Kidney (tissue), 14 donors: ENCODE results near the gene IQCK. TPM values are rescaled to one million over a fixed set of nuclear protein-coding genes. Genes with fewer than 3 reads are reported as not detected.

ENCODE experiments used
- DNase-seq, 5 donors: peaks; one replicate each; pipeline ENCODE4 v3.0.0-alpha.2; 2013 to 2020
- FAIRE-seq: peaks from 2 replicates; lab custom pipeline; 2012; peaks lifted over from hg19 to GRCh38; lab: Jason Lieb, UNC
- H3K27ac ChIP-seq, 2 donors: one replicate each; pipeline ENCODE4 v1.7.0; 2013; ENCODE audit warnings: low read depth in 2 of 2, low read length in 2 of 2, inconsistent platforms in 1 of 2
- H3K27me3 ChIP-seq: one replicate; pipeline ENCODE4 v1.7.1; 2013; ENCODE audit warnings: low read length, inconsistent platforms; ENCODE audit not compliant: control insufficient read depth, insufficient read depth
- H3K36me3 ChIP-seq, 3 donors: one replicate each; pipeline versions ENCODE4 v1.7.0 to v1.7.1; 2013; ENCODE audit warnings: low read length in 3 of 3, control low read depth in 1 of 3, inconsistent platforms in 1 of 3; ENCODE audit not compliant: insufficient read depth in 3 of 3, control insufficient read depth in 2 of 3
- H3K4me1 ChIP-seq, 3 donors: one replicate each; pipeline versions ENCODE4 v1.7.0 to v1.7.1; 2013; ENCODE audit warnings: low read length in 3 of 3, inconsistent platforms in 1 of 3, low read depth in 1 of 3; ENCODE audit not compliant: control insufficient read depth in 2 of 3, insufficient read depth in 2 of 3
- H3K4me3 ChIP-seq, 3 donors: one replicate each; pipeline versions ENCODE4 v1.7.0 to v1.8.1; 2013; ENCODE audit warnings: low read length in 3 of 3, control low read depth in 1 of 3, inconsistent platforms in 1 of 3
- H3K9ac ChIP-seq, 3 donors: one replicate each; pipeline versions ENCODE4 v1.7.0 to v1.7.1; 2013; ENCODE audit warnings: low read length in 3 of 3, control low read depth in 1 of 3, inconsistent platforms in 1 of 3
- H3K9me3 ChIP-seq, 3 donors: one replicate each; pipeline versions ENCODE4 v1.7.0 to v1.7.1; 2013; ENCODE audit warnings: low read length in 3 of 3, control low read depth in 1 of 3, inconsistent platforms in 1 of 3; ENCODE audit not compliant: control insufficient read depth in 2 of 3, insufficient read depth in 1 of 3
- CTCF ChIP-seq: IDR thresholded peaks from 3 replicates; pipeline ENCODE4 v1.5.1; 2012; ENCODE audit warnings: mild to moderate bottlenecking, moderate library complexity, borderline replicate concordance; ENCODE audit not compliant: insufficient read depth; ENCODE audit errors: extremely low read depth
- intact Hi-C: fragments of 100-400 bp; cut with DNase I; formaldehyde crosslinking; loops from one replicate; pipeline ENCODE4 v1.11.1; 2022
- polyA plus RNA-seq: library from polyadenylated mRNA; stranded (reverse); fragments of 350-450 nt; fragmentation: Illumina TruSeq; extraction: RNeasy Lipid Tissue Mini Kit (QIAGEN cat#74804); gene quantifications from one replicate; pipeline ENCODE4 v1.2.3, GENCODE V29; 2014; ENCODE audit warnings: low read depth, low replicate concordance; ENCODE audit not compliant: insufficient read depth
- total RNA-seq: library from RNA; stranded (reverse); fragmentation: NEBNext Ultra II Directional; extraction: Animal tissue kit (Norgen Biotek cat#: 25700); gene quantifications from one replicate; pipeline ENCODE4 v1.2.1, GENCODE V29; 2021
- donor health status: control.
- donor health status: control.
- donor health status: control.
- donor health status: control.
- donor health status: control.
- donor health status: DM: yes; HTN: yes; CAD: no.
- donor health status: Normal renal cell carcinoma (clear cell type).

Gene IQCK
- total and polyA plus RNA-seq, 2 donors from 2014 or later: 35.4 to 38.1 TPM

GRCh38 chr16:19690196-19690595 lies 27.9 kb upstream of the IQCK start:
- no peak for FAIRE-seq
- Histone ChIP-seq H3K36me3 (peaks cover 3 to 12% (median 8%) of the 10 kb centered on the region in 3 donors), H3K9me3 (peaks cover 0 to under 1% (median 0%) of the 10 kb centered on the region in 3 donors), H3K4me1 (no peaks in the 10 kb centered on the region), H3K27ac (no peak overlapping the region), H3K4me3 (no peak overlapping the region), H3K27me3 (no peaks in the 10 kb centered on the region), H3K9ac (no peak overlapping the region)
- intact Hi-C loops: no loop called here
- no peak for TF ChIP-seq CTCF
- no peak for DNase-seq

- H3K27me3 ChIP-seq: no peaks in the 10 kb centered on the region
- intact Hi-C loops: no loop called here
- H3K9ac ChIP-seq: no peak overlapping the region
- H3K27ac ChIP-seq: no peak overlapping the region
- H3K4me3 ChIP-seq: no peak overlapping the region
- TF ChIP-seq CTCF: no peak
- peaks cover 0 to 5% (median 3%) of the 10 kb centered on the region in 3 donors for H3K4me1 ChIP-seq
- no peaks in the 10 kb centered on the region for H3K9me3 ChIP-seq
- no peak for DNase-seq
- peaks cover 2 to 6% (median 5%) of the 10 kb centered on the region in 3 donors for H3K36me3 ChIP-seq
- FAIRE-seq: no peak
Measured at GRCh38 chr16:19691161-19691711, 26.8 kb upstream of the IQCK start.

GRCh38 chr16:19694989-19695388 lies 23.1 kb upstream of the IQCK start:
- no peaks in the 10 kb centered on the region for H3K9me3 ChIP-seq
- intact Hi-C loops: no loop called here
- no peak overlapping the region for H3K27ac ChIP-seq
- H3K4me3 ChIP-seq: no peak overlapping the region
- H3K36me3 ChIP-seq: peaks cover 0 to 3% (median 2%) of the 10 kb centered on the region in 3 donors
- no peak overlapping the region for H3K9ac ChIP-seq
- TF ChIP-seq CTCF: no peak
- peaks cover 0 to 19% (median 13%) of the 10 kb centered on the region in 3 donors for H3K4me1 ChIP-seq
- FAIRE-seq (no peak), DNase-seq (peak in 1 of 5 donors; percentile 28)
- no peaks in the 10 kb centered on the region for H3K27me3 ChIP-seq

- peak overlapping the region; percentile 42 to 65 for H3K27ac ChIP-seq
- TF ChIP-seq CTCF: no peak
- H3K9ac ChIP-seq: peak overlapping the region in 1 of 3 donors; percentile 30
- intact Hi-C loops: no loop called here
- FAIRE-seq (no peak), DNase-seq (peak in 4 of 5 donors; percentile 11 to 88 (median 41))
- peaks cover 0 to 19% (median 13%) of the 10 kb centered on the region in 3 donors for H3K4me1 ChIP-seq
- H3K9me3 ChIP-seq: no peaks in the 10 kb centered on the region
- no peaks in the 10 kb centered on the region for H3K27me3 ChIP-seq
- H3K36me3 ChIP-seq: peaks cover 0 to 3% (median 2%) of the 10 kb centered on the region in 3 donors
- H3K4me3 ChIP-seq: no peak overlapping the region
Measured at GRCh38 chr16:19696328-19696727, 21.7 kb upstream of the IQCK start.
